ENCODE data around the gene IGFBP6.

DNA sequence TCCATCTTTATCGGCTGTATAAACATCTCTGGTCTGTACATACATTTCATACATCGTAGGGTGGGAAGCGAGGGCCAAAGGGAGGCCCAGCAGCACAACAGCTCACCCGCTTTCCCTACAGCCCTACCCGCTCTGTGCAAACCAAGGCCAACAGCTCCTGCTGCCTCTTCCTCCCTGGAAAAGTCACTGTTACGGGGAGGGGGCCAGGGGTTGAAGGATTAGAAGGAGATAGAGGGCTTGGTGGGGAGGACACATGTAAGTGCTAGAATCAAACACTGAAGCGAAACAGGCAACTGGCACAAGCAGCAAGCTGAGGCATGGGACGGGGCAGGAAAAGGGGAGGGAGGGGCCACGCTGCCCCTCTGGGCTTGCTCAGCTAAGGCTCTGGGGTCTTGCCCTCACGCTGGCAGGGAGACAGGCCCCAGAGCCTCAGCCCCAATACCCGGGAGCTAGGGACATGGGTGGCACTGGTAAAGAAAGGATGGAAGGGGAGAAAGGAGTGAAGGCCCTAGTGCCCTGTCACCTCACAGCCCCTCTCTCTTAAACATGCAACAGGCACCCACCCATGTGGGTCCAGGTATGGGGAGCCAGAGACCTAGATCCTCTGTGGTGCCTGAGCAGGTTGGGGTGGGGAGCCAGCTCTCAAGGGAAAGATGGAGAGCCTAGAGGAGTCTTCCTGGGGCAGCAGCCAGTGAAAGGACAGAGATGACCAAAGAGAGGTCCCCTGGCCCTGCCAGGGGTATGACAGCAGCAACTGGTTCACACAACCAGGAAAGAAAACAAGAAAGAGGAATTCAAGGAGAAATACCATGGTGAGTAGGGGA, 32.6 kb upstream of the IGFBP6 start:
- no peak for TF ChIP-seq POLR2A (IDR thresholded peaks at IDR 0.05; ENCODE audit: low read length)
- no peak for TF ChIP-seq GATA1 (IDR thresholded peaks at IDR 0.05; ENCODE audit: low read depth, low read length)

Measured in erythroblast (primary cell).